Hepatocyte (in vitro differentiated cells): Measurements from ENCODE around the gene TVP23A.

Experiments used
- CTCF ChIP-seq: fragments of 200-600 bp; sonication (generic); IDR thresholded peaks from 2 replicates; pipeline ENCODE4 v1.5.1; 2016; ENCODE audit warnings: antibody characterized with exemption, mild to moderate bottlenecking; ENCODE audit not compliant: poor library complexity
- EZH2 ChIP-seq: fragments of 200-600 bp; sonication (generic); IDR thresholded peaks from 2 replicates; pipeline ENCODE4 v1.6.1; 2016; ENCODE audit warnings: antibody characterized with exemption, mild to moderate bottlenecking, borderline replicate concordance

GRCh38 chr16:10817963-10818941 lies at the start of gene TVP23A:
- TF ChIP-seq CTCF, result no peak
- no peak for TF ChIP-seq EZH2
